T-helper 2 cell treated with Interferon-gamma antibody and Interleukin-4, amounts not matched to agents 100 ng/mL and 5 ng/mL, for 36 hours (primary cell): ENCODE results near the gene TP53BP2. TPM values are rescaled to one million over a fixed set of nuclear protein-coding genes. Genes with fewer than 3 reads are reported as not detected.

Experiments used
- intact Hi-C: fragments of 100-400 bp; cut with micrococcal nuclease; formaldehyde crosslinking; loops from one replicate; pipeline ENCODE4 v1.15.1; 2023
- total RNA-seq: library from RNA; stranded (reverse); gene quantifications from 2 replicates; pipeline ENCODE4 v1.2.3, GENCODE V29; 2022

Gene TP53BP2
- total RNA-seq, 1 donor from 2014 or later: 27.6 TPM

DNA sequence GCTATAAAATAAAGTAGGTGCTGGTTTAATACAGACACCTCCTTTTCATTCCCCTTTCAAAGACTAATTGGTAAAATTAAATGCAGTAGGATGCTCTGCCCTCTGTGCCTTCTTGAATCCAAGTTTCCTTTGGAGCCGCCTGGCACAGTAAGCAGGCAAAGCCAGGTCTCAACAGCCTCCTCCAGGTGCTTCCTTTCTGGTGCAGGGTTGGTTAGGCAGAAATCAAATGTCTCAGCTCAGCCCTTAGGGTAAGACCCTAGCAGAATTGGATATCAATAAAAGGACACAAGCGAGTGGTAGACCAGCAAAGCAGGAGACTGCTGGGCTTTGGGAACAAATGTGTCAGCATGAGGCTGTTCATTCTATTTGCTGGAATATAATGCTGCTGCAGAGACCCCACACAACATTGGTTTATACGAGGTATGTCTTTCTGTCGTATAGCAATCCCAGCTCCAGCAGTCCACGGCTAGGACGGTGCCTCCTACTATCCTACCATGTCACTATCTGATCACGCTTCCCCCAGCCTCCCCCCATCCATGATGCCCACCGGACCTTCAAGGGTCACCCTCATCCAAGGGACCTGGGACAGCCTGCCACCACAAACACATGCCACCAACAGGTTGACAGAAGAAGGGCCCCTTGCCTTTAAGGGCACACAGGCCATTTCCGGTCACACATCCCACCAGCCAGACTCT is 75.0 kb downstream of the TP53BP2 start:
- intact Hi-C loops: no loop called here

DNA sequence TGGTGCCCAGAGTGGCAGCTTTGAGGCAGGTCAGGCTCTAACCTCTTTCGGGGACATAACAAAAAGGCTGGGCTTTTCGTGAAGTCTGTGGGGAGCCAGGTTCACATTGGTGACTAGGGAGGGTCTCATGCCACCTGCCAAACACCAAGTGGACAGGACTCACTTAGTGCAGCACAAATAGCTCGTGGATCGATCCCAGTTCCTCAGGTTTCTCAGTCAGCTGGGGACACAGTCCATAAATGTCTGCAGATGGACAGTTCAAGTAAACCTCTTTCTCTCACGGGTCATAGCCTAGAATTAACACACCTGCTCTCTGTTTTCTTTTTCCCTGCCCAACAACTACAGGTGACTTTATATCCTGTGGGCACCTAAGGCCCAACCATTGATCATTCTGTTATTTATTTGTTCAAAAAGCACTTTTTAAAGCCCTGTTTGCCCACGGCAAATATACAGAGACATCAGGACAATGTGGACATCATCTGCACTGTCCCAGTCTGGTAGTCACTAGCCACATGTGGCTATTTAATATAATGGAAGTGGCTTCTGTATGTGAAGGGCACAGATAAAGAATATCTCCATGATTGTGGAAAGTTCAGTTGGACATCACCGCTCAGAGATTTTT is 79.9 kb downstream of the TP53BP2 start:
- intact Hi-C loops: no loop called here

- intact Hi-C loops: no loop called here
These were observed 80.6 kb downstream of the TP53BP2 start for GRCh38 chr1:223765036-223765718.

DNA sequence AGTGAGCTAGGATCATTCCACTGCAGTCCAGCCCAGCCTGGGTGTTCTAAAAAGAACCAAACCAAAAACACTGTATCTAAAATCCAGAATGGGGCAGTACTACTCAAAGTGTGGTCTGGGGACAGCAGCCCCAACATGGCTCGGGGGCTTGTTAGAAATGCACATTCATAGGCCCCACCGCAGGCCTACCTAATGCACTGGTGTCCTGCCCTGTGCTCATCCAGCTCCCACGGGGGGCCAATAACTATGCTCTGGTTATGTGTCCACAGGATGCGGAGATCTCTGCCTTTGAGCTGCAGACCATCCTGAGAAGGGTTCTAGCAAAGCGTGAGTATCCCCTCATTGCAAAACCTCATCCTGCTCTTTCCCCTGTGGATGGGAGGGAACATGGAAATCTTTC is 81.9 kb downstream of the TP53BP2 start:
- intact Hi-C loops: no loop called here

DNA sequence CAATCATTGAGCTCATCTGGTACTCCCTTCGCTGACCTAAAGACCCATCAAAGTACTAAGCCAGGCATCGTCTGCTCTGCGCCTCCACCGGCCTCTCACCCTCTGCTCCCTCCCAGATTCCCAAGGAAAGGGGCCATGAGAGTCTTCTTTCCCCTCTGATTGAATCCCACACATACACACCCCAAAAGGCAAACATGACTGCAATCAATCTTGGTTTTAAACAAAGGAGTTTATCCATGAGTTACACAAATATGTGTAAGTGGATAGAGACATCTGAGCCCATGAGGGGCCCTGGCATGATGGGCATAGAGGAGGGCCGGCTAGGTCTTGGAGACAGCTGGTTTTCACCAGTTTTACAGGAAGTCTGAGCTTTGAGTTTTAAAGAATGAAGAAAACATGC is 82.5 kb downstream of the TP53BP2 start:
- intact Hi-C loops: no loop called here

DNA sequence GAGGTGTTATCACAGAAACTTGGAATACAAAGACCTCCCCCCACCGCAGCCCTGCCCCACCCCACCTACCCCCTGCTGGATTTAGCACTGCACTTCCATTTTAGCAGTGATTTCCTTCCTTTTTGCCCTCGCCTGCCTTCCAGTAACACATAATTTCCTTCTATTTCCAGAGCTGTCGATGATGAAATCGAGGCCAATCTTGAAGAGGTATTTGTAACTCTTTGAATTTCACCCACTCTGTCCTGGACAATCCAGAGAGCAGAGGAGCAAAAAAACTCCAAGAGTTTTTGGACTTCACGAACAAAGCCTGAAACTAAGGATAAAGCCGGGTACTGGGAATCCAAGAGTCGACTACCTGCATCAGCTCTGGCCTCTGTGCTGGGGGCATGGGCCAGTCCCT is 84.3 kb downstream of the TP53BP2 start:
- intact Hi-C loops: no loop called here

DNA sequence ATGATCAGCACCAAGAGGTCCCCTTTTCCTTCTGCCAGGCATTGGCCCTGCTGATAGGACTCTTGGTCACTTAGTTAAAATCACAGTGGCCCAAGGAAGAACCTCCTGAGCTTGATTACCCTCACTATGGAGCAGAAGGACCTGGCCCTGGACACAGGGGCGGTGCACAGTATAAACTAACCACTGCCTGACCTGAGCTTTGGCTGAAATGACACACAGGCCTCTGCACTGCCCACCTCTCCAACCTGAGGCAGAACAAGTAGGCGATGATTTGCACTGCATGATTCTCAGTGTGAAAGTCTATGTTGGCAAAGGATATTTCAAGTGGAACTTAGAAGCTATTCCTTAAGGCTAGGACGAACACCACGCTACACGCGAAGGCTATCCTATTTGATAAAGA is 84.9 kb downstream of the TP53BP2 start:
- intact Hi-C loops: no loop called here

DNA sequence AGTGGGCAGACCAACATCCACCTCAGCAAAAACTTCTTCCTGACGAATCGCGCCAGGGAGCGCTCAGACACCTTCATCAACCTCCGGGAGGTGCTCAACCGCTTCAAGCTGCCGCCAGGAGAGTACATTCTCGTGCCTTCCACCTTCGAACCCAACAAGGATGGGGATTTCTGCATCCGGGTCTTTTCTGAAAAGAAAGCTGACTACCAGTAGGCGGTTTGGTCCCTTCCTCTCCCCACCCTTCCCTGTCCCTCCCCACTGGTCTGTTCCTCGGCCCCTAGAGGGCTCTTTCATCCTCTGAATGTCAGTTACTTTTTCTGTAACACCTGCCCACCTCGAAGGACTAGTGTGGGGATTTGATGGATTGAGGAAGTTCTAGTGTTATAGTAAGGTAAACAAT is 86.5 kb downstream of the TP53BP2 start:
- intact Hi-C loops: no loop called here

- intact Hi-C loops: no loop called here
These were observed 87.0 kb downstream of the TP53BP2 start for GRCh38 chr1:223758734-223759133.

GRCh38 chr1:223756806-223757700 is 88.7 kb downstream of the TP53BP2 start:
- intact Hi-C loops: no loop called here

GRCh38 chr1:223755992-223756775 is 89.6 kb downstream of the TP53BP2 start:
- intact Hi-C loops: no loop called here

- intact Hi-C loops: no loop called here
These were observed 90.3 kb downstream of the TP53BP2 start for GRCh38 chr1:223755432-223755792.

GRCh38 chr1:223754681-223755431 is 90.9 kb downstream of the TP53BP2 start:
- intact Hi-C loops: no loop called here

- intact Hi-C loops: no loop called here
These were observed 92.8 kb downstream of the TP53BP2 start for GRCh38 chr1:223752721-223753515.

- intact Hi-C loops: no loop called here
These were observed 94.1 kb downstream of the TP53BP2 start for GRCh38 chr1:223751696-223752095.

DNA sequence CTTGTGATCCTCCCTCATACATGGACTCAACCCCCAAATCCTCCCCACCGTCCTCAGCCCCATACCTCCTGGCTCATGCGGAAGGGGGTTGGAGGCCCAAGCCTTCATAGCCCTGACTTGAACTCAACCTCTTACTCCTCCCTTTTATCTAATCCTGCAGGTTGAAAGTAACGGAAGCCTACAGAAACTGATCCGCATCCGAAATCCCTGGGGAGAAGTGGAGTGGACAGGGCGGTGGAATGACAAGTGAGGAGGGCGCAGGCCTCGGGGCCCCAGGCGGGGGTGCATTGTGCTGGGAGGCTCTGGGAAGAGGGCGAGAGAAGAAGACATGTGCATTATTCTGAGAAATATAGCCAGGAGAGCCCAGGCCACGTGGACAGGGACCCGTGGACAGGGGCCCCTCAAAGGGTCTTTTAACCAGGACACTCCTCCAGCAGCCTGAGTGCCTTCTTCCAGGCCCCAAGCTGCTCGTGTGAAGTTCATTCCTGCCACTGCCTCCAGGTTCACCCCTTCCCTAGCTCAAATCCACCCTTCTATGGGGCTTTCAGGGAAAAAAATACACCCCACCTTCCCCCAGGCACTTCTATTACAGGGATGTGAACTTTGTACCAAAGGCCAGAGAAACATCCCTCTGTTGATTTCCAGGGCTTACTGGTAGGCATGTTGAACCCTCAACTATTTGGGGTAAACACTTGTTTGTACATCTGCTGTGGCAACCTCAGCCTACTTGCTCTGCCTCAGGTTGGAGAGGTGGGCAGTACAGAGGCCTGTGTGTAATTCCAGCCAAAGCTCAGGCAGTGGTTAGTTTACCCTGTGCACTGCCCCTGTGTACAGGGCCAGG is 94.8 kb downstream of the TP53BP2 start:
- intact Hi-C loops: no loop called here

GRCh38 chr1:223748773-223749733 is 96.7 kb downstream of the TP53BP2 start:
- intact Hi-C loops: loop anchor here (1.0 kb wide), 4 partner anchors 23 to 51 kb away; partner anchors contain the start of gene CAPN2
